Bronchial epithelial cell (primary cell): Measurements from ENCODE around the gene IL37. TPM values are rescaled to one million over a fixed set of nuclear protein-coding genes. Genes with fewer than 3 reads are reported as not detected.

Source experiments
- DNase-seq: peaks from one replicate; pipeline ENCODE4 v3.0.0-alpha.2; 2010; ENCODE audit warnings: low read depth
- FAIRE-seq: peaks from 2 replicates; lab custom pipeline; 2011; peaks lifted over from hg19 to GRCh38; lab: Jason Lieb, UNC
- H3K27me3 ChIP-seq: 2 replicates; pipeline ENCODE4 v1.5.1; 2011; ENCODE audit warnings: low read length; ENCODE audit not compliant: control insufficient read depth, insufficient read depth
- H3K36me3 ChIP-seq: 2 replicates; pipeline ENCODE4 v1.5.1; 2011; ENCODE audit warnings: low read length; ENCODE audit not compliant: control insufficient read depth, insufficient read depth
- H3K4me3 ChIP-seq: 2 replicates; pipeline ENCODE4 v1.5.1; 2011; ENCODE audit warnings: mild to moderate bottlenecking, low read depth, low read length, control low read depth
- total RNA-seq: library from RNA; depleted of rRNA; stranded (reverse); fragments of >200 nt; gene quantifications from 2 replicates; pipeline ENCODE4 v1.2.1, GENCODE V29; 2014
- TF ChIP-seq, protein P1 (sequence below): IDR thresholded peaks from 2 replicates; pipeline ENCODE4 v1.5.1; 2011; ENCODE audit warnings: mild to moderate bottlenecking, moderate library complexity, low read length, control low read depth, inconsistent platforms; ENCODE audit not compliant: insufficient read depth, severe bottlenecking

The IL37 gene, protein sequence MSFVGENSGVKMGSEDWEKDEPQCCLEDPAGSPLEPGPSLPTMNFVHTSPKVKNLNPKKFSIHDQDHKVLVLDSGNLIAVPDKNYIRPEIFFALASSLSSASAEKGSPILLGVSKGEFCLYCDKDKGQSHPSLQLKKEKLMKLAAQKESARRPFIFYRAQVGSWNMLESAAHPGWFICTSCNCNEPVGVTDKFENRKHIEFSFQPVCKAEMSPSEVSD
- not detected in 2 replicates for total RNA-seq

DNA sequence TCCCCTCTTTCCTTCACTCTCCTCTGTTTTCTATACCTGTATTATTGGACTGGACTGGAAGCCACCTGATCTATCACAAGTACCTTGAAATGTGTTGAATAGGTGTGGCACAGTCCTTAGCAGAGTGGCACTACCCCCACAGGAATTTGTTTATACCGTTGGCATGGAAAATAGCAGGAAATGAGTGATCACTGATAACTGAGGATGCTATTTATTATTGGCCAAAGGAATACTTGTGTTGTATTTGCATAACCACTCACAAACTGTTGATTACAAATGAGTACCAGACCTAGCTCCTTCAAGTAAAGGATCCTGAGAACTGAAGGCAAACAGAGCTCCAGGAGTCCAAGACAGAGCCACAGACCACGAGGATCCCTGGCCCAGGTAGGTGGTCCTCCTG, at the start of gene IL37:
IL37 (plus strand) TSS at position 301 of the 400 bp plus-strand sequence. CDS start 1,848 bp downstream, outside the sequence.
- no peaks in the 10 kb centered on the region for H3K36me3 ChIP-seq
- DNase-seq (no peak), FAIRE-seq (no peak)
- no peaks in the 10 kb centered on the region for H3K27me3 ChIP-seq
- H3K4me3 ChIP-seq, result no peak within 1 kb of the TSS
- TF ChIP-seq, protein P1, sequence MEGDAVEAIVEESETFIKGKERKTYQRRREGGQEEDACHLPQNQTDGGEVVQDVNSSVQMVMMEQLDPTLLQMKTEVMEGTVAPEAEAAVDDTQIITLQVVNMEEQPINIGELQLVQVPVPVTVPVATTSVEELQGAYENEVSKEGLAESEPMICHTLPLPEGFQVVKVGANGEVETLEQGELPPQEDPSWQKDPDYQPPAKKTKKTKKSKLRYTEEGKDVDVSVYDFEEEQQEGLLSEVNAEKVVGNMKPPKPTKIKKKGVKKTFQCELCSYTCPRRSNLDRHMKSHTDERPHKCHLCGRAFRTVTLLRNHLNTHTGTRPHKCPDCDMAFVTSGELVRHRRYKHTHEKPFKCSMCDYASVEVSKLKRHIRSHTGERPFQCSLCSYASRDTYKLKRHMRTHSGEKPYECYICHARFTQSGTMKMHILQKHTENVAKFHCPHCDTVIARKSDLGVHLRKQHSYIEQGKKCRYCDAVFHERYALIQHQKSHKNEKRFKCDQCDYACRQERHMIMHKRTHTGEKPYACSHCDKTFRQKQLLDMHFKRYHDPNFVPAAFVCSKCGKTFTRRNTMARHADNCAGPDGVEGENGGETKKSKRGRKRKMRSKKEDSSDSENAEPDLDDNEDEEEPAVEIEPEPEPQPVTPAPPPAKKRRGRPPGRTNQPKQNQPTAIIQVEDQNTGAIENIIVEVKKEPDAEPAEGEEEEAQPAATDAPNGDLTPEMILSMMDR, result no peak

DNA sequence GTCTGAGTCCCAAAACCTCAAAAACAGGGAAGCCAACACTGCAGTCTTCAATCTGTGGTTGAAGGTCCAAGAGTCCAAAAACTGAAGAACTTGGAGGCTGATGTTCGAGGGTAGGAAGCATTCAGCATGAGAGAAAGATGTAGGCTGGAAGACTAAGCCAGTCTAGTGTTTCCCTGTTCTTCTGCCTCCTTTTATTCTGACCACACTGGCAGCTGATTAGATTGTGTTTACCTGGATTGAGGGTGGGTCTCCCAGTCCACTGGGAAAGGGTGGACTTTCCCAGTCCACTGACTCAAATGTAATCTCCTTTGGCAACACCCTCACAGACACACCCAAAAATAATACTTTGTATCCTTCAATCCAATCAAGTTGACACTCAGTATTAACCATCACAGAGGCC, 46.9 kb upstream of the IL37 start:
- H3K4me3 ChIP-seq, result no peak overlapping the region
- no peaks in the 10 kb centered on the region for H3K36me3 ChIP-seq
- H3K27me3 ChIP-seq, result no peaks in the 10 kb centered on the region
- TF ChIP-seq, protein P1, result no peak
- DNase-seq, result no peak
- no peak for FAIRE-seq

GRCh38 chr2:112866128-112866835, 44.7 kb upstream of the IL37 start:
- FAIRE-seq (no peak), DNase-seq (no peak)
- no peaks in the 10 kb centered on the region for H3K27me3 ChIP-seq
- TF ChIP-seq, protein P1, result no peak
- no peaks in the 10 kb centered on the region for H3K36me3 ChIP-seq
- H3K4me3 ChIP-seq, result no peak overlapping the region

GRCh38 chr2:112867701-112868631, 43.0 kb upstream of the IL37 start:
- no peak overlapping the region for H3K4me3 ChIP-seq
- DNase-seq (peak; percentile 82), FAIRE-seq (no peak)
- TF ChIP-seq, protein P1, result peak; percentile 23
- H3K36me3 ChIP-seq, result no peaks in the 10 kb centered on the region
- no peaks in the 10 kb centered on the region for H3K27me3 ChIP-seq

DNA sequence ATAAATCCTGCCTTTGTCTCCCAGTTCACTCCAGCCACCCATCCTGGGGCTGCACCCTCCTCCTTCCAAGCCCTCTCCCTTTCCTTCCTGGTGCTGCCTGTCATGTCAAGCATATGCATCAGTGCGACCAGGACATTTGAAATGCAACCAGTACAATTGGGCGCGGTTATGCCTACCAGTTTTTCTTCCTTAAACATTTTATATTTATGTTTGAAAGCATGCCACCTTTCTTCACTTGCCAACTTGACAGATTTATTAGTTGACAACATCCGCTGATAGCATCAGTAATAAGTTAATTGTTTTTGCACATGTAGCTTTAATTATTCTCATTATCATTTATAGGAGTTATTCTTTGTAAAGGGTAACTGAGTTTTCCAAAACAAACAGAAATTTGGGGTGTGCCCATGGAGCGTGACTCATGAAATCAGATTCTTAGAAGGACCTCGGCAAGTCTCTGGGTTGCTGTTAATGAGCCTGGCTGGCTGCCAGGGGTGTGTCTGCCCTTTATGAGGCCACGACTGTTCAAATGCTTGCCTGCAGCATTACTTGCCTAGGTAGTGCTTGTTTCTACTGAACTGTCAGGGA, 41.6 kb upstream of the IL37 start:
- no peaks in the 10 kb centered on the region for H3K27me3 ChIP-seq
- TF ChIP-seq, protein P1, result no peak
- H3K36me3 ChIP-seq, result no peaks in the 10 kb centered on the region
- no peak overlapping the region for H3K4me3 ChIP-seq
- FAIRE-seq, result no peak
- DNase-seq, result peak; percentile 95
